ENCODE measurements around the gene MDP1.

MDP1 gene

DNA sequence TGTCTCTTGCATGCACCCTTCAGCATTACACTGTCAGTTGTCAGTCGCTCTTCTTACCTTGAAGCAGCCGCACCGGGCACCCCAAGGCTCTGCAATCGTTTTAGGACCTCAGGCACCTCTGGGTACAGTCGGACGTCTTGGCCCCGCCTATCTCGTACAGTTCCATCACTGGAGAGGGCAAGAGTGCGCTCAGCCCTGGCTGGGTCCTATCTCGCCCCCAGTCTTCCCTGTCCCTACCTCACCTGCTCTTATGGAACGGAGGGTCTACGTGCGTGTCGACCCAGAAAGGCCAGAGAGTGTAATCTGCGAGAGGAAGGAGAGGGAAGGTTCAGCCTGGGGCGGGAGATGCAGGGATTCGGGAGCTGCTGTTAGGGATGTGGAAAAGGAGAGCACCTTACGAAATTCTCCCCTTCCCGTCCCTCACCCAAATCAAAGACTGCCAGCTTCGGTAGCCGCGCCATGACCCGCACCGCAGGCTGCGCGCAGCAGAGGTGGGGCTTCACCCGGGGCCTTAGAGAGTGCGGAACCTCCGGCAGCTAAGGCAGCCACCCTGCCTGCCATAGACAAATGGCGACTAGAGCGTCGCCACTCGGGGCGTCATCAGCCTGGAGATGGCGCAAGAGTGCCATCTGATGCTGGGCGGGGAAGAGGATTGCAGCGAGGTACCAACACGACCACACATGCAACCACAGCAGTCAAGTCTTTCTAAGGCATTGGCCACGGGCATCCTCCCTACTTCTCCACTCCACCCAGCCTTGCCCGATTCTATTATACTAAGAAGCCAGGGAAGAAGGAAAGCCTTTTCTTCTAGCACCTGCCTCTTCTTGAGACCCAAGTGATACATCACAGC is at the start of gene MDP1:
MDP1 (minus strand) TSS at position 572 of the 850 bp plus-strand sequence; CDS start at position 461, 111 bp downstream.
- DNase-seq: peak; percentile 86

DNA sequence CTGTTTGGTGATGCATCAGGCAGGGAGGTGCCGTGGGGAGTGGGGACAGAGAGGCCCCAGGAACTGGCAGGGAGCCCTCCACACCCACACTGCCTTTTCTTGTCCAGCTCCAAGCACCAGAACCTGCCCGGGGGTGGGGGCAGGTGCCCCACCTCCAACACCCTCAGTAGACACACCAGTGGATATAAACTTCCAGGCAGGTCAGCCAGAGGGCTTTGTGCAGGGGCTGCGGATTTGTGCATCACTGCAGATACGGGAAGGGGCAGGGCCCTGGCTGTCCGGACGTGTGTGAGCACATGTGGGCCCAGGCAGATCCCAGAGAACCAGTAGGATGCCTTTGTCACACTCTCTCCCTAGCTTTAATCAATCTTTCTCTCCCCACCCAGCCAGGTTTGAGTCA is 48.4 kb upstream of the MDP1 start:
- DNase-seq: no peak

DNA sequence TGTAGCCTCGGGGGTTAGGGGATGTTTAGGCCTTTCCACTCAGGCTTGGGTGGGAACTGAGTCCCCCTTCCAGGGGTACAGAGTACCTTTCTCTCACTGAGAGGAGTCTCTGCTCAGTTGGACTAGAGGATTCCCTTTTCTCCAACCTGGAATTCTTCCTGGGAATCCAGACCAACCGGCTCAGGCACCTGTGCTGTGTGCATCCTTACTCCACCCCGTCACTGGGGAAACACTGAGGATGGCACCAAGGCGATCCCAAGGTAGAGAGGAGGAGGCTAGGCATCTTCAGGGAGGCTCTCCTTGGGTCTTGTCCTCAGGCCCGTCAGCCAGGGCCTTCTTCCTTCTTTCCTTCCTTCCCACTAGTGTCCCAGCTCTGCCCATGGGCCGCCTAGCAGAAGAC is 48.0 kb upstream of the MDP1 start:
- no peak for DNase-seq

DNA sequence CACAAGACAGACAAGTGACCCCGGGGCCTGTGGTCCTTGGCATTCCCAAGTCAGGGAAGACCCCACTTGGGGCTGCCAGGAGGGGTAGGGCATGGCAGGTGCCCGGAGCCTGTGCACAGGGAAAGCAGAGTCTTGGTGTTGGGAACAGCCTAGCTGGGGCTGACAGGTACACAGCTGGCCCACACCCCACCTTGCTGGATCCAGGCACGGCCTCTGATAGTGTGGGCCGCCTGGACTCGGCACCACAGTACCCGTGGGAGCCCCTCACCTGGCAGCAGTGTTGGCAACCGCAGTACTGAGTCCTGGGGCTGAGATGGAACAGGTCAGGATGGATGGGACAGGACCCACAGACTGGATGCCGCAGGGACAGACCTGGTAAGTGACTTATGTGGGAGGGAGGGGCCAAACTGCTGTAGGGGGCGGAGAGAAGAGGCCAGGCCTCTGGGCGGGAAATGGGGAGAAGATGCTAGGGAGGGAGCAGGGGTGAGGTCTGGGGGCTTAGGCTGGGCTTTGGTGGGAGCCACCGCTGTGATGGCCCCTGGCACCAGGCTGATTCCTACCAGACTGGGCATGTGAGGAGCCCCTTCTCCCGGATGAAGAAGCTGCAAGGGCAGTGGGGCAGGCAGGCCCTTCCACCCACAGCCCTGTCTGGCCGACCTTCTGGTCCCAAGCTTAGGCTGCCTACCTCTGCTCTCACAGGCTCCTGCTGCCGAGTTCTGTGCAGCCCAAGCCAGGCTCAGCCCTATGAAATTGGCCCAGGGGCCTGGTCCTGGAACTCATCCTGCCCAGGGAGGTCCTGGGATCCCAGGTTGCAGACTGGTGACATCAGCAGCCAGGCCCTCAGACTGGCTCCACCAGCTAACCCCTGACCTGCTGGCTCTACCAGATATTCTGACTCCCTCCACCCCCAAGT is 47.2 kb upstream of the MDP1 start, which contains the start of gene TGM1:
TGM1 (minus strand) TSS at position 357 of the 913 bp plus-strand sequence. CDS start 825 bp downstream, outside the sequence.
- DNase-seq: no peak

DNA sequence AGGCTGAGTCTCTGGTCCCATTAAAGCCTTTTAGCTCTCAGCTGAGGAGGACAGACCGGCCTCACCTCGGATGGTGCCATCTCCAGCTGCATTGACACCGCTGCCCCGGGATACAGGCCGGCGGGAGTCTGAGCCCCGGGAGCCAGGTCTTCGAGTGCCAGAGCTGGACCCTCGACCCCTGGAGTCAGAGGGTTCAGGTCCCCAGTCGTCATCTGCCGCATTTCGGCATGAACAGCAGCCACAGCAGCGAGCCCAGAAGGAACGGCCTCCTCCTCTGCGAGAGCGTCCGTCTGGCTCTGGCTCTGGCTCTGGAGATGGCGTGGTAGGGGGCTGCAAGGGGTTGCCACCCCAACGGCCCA is 46.1 kb upstream of the MDP1 start:
- DNase-seq: no peak

DNA sequence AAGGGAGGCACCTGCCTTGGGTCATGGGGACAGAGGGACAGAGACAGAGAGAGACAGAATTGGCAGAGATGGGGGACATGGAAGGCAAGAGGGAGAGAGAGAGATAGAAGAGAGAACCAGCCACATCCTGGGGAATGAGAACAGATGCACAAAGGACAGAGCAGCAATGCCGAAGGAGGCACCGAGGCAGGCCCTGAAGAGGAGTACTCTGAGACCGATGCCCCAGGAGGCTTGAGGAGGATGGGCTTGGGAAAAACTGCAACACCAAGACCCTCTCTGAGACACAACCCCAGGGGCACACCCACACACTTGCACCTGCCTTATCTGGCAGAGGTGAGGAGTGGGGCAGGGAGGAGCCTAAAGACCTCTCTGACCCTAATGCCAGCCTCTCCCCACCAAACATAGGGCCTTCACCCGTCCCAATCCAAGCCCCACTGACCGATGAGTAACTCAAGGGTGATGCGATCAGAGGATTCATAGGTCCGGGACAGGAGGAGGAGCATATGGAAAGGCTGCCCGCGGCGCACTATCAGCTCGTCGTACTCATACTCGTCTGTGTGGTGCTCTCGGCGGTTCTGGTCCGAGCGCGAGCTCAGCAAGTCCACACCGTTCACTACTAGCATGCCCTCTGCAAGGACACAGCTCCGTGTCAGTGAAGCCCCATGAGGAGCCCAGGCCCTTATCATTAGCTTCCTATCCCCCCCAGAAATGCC is 45.5 kb upstream of the MDP1 start:
- DNase-seq: no peak

DNA sequence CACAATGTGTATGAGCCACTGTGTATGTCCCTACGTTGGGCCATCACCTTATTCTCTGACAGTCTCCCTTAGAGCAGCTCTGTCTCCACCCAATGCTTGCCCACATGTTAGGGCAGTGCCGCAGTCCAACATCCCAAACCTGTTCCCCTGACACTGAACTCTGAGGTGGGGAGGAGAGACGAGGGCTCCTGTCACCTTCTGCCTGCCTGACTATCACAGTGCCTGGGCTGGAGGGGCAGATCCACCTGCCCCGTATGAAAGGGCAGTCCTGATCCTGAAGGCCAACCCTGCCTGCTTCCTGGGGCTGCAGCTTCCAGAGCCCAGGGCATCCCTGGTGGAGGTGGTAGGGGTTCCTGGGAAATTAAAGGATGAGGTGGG is 44.9 kb upstream of the MDP1 start:
- DNase-seq: no peak

DNA sequence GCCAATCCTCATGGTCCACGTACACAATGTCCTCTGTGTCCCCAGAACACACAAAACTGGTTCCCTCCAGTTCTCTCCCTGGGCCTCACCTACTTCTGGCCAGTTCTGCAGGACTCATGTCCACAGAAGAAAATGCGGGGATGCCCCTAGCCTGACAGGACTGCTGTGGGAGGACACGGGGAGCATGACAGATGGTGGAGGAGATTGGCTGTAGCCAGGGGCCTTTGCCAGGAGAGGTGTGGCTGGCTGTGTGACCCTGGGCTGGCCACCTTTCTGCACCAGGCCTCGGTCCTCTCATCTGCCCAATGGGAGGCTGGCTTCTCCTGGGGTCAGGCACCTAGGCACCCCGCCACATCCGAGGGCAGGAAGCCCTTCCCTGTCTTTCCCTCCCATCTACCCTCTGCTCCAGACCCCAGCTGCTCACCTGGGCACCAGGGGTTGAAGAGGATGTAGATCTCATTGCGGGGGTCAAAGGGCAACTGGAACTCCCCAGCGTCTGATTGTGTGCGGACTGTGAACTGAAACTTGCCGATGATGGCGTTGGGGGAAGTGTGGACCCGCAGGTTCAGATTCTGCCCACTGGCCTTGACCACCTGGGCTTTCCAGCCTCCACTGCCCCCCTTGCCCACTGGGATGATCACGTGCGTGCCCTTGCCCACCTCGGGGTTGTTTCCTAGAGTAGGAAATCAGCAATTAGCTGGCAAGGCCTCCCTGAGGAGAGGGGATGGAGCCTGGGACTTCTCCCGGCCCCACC is 44.3 kb upstream of the MDP1 start:
- no peak for DNase-seq

DNA sequence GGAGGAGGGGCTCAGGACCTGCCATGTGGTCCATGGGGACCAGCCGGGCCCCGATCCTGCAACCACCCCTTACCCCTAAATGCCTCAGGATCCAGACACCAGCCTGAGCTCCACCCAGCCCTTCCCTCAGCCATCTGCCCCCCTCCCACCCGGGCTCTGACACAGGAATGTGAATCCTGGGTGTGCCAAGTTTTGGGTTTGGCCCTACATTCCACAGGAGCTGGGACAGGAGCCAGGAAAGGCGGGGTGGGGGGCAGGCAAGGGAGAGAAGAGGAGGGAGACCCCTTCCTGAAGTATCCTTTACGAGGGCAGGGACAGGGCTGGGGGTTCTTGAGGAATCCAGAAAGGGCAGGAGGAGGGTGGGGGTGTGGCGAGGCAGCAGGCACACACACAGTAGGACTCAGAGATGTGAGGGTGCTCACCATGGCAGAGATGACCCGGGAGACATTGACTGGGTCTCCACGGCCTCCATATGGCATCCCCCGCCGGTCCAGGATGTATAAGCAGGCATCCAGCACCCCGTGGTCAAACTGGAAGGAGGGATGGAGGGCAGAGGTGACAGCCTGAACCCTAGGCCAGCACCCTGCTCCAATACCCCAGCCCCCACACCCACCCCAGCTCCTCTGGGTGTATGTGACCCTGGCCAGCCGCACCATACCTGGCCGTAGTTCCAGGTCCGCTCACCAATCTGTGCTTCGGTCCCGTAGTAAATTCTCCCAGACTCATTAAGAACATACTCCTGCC is 43.6 kb upstream of the MDP1 start:
- DNase-seq: no peak

DNA sequence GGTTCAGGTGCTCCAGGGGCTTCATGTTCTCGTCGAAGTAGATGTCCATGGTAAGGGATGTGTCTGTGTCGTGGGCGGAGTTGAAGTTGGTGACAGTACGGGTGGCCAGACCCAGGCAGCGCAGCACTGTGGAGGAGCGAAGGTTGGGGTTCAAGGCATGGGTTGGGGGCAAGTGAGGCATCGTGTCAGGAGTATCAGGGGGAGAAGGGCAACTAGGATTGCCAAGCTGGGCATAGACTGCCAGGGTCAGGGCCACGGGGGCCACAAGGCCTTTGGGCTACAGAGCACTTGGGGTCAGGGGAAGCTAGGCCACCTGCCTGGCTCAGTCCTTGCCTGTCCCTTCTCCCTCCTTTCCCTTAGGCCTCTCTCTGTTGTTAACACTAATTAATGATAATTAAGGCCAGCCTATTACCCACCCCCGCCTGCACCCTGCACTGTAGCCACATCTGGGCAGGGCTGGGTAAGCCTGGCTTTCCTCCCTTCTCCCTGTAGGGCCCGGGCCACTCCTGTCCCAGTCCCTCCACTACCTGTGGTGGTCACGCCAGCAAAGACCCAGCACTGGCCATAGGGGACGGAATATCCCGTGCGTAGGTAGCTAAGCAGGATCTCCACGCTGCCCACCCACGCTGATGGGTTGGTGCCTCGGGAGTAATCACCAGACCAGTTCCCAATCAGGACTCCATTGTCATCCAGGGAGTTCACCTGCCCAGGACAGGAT is 42.8 kb upstream of the MDP1 start:
- DNase-seq: no peak

DNA sequence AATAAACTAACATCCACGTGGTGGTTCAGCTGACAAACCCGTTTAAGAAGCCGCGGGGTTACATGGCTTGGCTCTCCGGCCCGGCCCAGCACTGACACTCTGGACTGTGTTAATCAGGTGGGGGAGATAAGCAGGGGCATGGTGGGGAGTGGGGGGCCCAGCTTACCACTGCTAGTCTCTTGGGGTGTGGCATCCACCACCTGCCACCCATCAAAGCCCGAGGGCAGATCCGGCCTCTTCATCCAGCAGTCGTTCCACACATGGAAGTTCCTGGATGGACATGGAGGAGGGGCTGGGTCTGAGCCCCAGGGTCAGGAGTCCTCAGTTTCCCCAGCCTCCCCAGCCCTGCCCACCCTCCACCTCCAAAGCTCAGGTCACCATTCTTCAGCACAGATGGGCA is 42.3 kb upstream of the MDP1 start:
- no peak for DNase-seq

DNA sequence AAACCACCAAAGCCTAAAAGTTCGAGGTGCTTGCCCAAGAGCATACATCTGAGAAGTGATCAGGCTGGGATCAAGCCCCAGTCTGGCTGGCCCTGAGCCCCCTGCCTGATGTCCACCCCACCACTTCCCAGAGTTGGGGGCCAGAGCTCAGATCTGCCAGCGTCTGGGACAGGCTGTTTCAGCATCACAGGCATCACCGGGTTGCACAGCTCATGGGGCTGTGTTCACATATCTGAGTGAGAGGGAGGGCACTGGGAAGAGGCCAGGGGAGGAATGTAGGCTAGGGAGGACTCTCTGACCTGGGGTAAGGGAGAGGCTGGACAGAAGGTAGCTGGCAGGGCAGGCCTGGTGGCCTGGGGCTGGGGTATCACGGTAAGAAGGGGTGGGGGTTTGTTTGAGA is 41.1 kb upstream of the MDP1 start:
- DNase-seq: no peak

DNA sequence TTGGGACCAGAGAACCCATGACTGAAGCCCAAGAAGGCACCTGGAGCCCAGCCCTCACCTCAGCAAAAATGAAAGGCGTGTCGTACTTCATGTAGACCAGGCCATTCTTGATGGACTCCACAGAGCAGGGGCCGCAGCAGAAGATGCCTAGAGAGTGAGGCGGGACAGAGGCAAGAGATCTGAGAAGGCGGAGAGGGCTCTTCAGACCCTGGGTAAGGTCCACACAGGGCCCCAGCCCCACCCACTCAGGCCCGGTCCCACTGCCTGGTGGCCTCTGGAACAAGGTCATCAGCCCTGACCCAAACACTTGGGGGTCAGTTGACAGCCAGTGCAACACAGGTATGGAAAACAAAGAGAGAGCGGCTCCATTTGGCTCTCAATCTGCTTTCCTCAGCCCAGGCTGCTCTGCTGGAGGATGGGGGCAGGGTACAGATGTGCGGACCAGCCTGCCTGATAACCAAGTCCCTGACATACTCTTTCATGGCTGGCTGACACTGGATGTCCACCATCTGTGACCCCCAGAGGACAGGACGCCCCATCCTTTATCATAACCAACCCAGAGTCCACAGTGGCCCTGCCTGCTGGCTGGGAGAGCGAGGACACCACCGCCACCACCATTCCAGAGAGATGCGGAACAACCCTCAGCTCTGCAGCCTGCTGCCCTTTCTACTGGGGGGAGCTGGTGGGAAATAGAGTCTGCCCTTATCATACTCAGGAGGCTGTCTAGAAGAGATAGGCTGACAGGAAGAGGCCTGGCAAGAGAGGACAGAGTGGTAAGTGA is 40.3 kb upstream of the MDP1 start:
- no peak for DNase-seq

DNA sequence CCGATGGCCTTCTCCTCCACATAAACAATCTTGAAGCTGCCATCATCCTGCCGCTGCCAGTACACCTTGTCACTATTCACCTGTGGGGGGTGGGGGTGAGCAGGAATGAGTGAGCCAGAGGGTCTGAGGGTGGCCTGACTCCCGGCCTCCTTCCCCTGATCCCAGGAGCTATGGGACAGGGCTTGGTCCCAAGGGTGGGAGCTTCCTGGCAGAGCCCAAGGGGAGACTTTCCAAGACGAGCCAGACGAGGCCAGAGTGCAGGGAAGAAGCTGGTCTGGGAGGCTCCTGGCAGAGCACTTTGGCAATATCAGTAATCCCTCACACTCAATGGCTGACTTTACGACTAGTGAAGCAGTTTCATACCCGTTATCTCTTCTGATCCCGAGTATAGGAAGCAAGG is 39.6 kb upstream of the MDP1 start:
- no peak for DNase-seq

DNA sequence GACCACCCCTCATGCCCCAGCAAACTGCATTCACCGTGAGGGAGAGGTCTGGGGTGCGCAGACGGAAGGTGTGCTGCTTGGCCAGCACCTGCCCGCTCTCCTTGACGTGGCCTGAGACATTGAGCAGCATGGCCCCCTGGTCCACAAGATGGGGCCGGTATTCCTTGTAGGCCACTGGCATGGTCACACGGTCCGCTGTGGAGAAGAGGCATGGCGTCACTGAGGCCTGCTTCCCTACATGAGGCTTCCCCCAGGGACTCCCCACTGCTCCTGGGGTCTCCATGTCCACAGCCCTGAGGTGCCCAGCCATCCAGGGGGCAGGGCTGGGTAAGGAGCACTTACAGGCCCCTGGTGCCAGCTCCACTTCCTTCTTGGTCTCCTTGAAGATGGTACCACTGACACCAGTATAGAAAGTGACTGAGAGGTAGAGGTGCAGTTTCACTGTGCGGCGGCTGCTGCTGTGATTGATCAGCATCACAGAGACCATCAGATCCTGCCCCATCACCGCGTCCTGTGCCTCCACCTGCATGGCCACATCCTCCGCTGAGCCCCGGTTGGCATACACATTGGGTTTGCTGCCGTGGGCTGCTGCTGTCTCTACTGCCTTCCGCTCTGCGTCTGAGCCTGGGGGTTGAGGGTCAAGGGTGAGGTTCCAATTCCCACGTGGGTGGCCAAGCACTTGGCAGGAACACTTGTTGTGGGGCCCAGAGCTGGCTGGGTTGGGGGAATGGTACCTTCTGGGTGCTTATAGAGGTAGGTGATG is 38.9 kb upstream of the MDP1 start:
- DNase-seq: no peak

DNA sequence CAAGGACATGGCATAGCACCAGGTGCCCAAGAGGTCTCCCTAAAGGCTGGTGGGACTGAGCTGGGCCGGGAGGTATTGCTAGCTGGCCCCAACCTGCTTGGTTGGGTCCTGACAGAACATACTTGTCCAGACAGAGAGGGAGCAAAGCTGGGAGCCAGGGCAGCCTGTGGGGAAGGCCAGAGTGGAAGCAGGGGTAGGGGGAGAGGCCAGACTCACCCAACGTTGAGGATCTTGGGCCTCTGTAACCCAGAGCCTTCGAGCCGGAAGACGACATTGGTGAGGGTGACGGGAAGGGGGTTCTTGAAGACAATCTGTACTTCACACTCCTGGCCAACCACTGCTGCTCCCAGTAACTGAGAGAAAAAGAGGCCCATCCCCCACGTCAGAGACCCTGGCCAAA is 38.1 kb upstream of the MDP1 start:
- DNase-seq: no peak

DNA sequence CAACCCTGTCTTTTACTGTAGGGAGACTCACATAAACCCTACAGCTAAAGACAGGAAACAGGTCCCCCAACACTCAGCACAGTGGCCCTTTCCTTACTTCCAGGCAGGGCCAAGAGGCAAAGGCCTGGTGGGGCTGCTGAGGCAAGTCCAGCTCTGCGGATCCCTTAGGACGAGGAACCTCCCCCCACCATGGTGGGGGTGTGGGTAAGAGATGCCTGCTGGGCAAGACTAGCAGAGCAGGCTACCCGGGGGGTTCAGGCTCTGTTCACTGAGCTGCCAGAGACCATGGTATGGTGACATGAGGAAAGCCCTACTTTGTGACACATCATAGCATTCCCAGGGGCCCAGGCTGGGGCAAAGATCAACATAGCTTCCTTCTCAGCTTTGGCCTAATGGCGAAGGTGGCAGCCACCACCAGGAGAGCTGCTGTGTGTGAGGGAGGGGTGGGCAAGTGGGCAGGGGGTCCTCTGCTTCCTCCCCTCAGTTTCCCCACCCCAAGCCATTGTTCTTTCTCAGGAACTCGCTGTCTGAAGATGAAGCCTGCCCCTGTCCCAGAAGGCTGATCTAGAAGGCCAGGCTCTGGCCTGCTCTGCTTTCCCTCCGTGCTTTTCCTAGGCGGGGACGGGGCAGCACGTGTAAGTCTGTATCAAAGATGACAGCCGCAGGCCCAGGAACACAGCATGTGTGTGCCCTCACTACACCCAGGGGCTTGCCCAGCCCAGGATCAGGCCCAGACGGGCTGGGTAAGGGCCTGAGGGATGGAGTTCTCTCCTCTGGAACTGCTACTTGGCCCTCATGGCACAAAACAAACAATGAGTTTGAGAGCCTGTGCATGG is 36.6 kb upstream of the MDP1 start:
- no peak for DNase-seq

DNA sequence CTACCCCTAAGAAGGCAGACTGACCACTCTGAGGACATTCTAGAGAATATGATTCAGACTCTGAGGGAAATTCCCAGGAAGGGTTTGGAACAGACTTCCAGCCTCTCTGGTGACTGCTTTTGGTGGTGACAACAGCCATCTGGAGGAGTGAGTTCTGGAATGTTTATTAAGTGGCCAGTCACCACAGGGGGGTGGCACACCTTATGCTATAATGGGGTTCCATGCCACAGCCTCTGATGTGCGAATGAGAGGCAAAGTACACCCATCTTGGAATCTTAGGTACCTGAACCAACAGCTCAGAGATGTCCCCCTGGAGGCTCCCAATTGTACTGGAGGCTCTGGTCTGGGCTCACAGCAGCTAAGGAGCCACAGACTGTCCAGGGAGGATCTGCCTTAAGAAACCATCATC is 36.0 kb upstream of the MDP1 start:
- DNase-seq: no peak

DNA sequence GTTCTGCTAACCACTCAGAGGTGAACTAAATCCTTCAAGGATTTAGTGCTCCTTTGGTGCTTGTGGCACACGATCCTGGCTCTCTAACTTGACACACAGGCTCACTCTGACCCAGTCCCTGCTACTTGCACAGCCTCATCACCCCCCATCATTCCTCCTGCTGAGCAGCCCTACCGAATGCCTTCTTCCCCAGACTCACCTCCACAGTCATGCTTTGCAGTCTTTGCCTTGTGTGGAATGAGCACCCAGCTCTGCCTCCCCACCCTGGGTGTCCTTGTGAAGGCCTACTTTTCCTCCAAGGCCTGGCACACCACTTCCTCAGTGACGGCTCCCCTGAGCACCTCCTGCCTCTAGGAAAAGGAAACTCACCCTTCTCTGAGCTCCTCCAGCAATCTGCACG is 34.5 kb upstream of the MDP1 start:
- no peak for DNase-seq
